ENCODE measurements around the gene GPS2.
"Not testable (repeated sequence)": the region's sequence is repeated elsewhere in the genome, so short reads cannot be mapped to it uniquely, and the experiment has no call there.

GPS2 gene

GRCh38 chr17:7314719-7315569, at the start of gene GPS2:
Gene GPS2, minus strand, starts transcription at chr17:7315360. Its CDS starts 308 bp downstream, at chr17:7315052.
- DNase-seq, result peak; percentile 31 to 41

DNA sequence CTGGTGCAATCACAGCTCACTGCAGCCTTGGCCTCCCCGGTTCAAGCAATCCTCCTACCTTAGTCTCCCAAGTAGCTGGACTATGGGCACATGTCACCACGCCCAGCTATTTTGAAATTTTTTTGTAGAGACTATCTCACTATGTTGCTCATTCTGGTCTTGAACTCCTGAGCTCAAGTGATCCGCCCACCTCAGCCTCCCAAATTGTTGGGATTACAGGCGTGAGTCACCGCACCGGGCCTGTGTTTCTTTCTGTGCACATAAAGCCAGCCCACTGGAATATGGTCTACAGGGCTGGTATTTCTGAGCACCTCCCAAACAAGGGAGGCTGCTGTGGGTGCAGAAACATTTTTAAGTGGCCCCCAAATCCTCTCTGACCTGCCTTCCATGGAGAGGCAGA, 48.2 kb upstream of the GPS2 start:
- no peak for DNase-seq

DNA sequence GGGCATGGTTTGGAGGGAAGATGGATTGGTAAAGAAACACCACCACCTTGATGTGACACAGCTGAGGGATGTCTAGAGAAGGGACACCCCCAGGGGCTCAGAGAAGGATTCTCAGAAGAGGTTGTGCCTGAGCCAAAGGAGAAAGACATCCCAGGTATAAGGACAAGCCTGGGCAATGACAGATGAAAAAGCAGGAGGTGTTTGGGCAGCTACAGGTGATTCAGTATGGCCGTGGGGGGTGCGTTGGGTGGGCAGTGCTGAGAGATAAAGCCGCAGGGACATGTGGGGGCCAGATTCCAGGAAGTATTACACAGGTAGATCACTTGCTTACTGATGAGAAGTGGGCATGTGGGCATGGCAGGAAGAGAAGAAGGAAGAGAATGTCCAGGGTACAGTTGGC, 46.7 kb upstream of the GPS2 start:
- DNase-seq, result no peak

DNA sequence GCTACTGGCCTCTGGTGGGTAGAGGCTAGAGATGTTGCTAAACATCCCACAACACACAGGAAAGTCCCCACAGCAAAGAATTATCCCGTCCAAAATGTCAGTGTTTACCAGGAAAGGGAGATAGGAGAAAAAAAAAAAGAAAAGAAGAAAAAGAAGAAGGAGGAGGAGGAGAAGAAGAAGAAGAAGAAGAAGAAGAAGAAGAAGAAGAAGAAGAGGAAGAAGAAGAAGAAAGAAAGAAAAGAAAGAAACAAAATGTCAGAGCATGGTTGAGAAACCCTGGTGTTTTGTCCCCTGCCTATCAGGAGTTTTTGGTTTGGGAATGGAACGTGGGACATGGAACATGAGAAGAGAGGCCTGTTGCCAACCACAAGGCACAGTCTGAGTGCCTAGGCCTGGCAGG, 42.2 kb upstream of the GPS2 start:
- DNase-seq, result no peak

DNA sequence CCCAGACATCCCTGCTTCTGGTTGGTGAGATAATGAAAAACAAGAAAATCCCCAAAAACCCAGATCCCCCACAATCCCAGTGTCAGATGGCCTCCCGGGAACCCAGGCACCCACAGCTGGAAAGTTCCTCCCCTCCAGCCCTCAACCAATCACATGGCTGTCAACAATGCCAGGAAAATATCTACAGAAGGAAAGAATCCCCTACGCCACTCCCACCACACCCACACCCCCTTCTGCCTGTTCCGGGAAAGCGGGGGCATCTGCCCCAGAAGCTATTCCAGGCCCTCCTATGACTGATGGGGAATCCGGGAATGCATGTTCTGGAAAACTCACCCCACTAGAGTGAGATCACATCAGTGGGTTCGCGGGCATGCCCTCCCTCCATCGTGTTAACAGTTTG, 41.6 kb upstream of the GPS2 start:
- DNase-seq, result no peak

- DNase-seq, result peak; percentile 30 to 32
Measured at GRCh38 chr17:7356072-7356549, 41.0 kb upstream of the GPS2 start.

DNA sequence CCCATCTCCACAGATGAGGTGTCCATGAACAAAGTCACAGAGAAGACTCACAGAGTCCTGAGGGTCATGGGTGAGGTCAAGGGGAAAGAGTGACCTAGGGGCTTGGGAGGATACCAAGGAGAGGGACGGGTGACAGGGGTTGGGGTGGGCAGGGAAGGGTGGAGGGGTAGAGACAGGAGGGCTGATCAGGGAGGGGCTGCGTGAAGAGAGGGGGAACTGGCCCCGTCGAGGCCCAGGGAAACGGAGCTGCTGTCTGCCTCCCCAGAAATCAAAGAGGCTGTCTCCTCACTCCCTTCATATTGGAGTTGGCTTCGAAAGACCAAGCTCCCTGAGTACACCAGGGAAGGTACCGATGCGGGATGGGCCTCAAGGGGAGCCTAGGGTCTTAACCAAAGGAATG, 40.4 kb upstream of the GPS2 start:
- no peak for DNase-seq

DNA sequence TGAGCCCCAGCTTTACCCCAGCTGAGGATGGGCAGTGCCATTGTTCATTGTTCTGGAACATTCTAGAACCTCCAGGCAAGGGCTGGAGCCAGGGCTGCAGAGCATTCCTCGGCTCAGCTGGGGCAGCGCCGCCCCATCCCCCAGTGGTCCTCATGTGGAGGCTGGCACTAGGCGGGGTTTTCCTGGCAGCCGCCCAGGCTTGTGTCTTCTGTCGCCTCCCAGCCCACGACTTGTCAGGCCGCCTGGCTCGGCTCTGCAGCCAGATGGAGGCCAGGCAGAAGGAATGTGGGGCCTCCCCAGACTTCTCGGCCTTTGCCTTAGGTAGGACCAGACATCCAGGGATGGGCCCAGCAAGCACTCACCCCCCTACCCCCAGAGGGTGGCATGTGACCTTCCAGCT, 39.9 kb upstream of the GPS2 start, which contains the start of gene TMEM95:
TMEM95 (plus strand) TSS at position 104 of the 400 bp plus-strand sequence; CDS start at position 153, 49 bp downstream.
- no peak for DNase-seq

DNA sequence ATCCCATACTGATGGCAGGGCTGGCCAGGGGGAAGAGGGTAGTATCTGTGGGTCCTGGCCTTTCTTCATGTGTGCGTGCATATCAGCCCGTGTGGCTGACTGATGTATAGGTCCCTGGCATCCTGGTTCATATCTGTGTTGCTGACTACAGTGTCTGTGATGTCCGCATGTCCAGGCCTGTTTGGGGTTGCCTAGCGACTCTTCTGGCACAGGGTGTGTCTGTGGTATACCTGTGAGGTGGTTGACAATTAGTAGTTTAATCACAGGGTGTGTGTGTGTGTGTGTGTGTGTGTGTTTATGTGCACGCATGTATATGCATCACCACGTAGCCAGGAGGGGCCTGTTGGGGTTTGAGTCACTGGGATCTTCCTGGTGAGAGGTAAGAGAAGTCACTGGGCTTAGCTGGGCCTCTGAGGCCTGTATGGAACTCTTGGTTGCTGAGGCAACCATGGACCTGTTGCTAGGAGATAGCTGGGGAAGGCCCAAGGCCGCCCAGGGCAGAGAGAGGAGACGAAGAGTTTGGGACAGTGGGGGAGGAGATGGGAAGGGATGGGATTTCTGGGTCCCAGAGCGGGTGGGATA, 39.2 kb upstream of the GPS2 start:
- no peak for DNase-seq

- no peak for DNase-seq
Measured at GRCh38 chr17:7352910-7353635, 37.9 kb upstream of the GPS2 start.

DNA sequence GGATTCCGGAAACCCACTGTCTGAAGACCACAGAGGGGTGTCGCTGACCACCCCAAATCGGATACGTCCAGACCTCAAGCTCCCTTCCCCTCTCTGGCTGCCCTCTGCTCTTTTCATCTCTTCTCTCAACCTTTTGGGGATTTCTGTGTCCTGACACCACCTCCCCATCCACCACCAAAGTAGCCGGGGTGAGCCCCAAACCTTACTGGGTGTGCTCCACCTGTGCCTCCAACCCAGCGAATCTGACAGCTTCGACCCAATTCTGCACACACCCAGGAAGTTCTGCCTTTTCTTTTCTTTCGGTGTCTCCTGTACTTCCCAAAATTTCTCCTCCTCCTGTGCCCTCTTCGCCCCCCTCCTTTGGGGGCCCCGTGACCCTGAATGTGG, 37.3 kb upstream of the GPS2 start:
- DNase-seq, result no peak

DNA sequence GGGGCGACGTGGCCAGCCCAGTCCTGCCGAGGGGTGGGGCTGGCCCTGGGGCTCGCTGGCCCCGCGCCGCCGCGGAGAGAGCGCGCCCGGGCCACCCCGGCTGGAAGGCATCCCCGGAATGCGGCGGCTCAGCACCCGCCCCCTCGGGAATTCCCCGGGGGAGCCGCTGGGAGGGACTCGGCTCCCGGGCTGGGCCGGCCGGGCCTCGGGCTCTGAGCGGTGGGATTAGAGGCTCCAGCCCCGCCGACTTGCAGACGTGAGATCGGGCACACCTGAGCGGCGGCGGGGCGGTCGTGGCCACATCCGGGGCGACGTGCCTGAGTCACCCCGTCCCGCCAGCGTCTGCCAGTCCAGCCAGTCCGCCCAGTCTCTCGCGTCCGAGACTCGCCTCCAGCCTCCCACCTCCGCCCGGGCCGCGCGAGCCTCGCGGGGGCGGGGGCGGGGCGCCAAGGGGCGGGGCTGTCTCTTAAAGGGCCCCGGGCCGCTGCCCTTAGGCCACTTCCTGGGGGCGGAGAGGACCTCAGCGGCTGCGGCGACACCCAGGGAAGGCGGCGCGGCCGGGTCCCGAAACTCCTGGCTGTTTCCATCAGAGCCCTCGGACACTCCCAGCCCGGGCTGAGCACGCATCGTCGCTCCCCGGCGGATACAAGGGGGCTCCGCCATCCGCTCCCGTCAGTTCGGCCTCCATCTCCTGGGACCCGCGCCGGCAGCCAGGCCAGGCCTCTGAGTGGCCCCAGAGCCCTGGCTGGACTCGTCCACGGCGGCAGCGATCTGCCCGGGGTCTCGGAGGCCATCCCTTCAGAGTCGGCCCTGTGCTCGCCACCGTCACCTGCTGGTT, 36.7 kb upstream of the GPS2 start, which contains the start of gene KCTD11:
KCTD11 (plus strand) TSS at position 498 of the 838 bp plus-strand sequence.
- no peak for DNase-seq

DNA sequence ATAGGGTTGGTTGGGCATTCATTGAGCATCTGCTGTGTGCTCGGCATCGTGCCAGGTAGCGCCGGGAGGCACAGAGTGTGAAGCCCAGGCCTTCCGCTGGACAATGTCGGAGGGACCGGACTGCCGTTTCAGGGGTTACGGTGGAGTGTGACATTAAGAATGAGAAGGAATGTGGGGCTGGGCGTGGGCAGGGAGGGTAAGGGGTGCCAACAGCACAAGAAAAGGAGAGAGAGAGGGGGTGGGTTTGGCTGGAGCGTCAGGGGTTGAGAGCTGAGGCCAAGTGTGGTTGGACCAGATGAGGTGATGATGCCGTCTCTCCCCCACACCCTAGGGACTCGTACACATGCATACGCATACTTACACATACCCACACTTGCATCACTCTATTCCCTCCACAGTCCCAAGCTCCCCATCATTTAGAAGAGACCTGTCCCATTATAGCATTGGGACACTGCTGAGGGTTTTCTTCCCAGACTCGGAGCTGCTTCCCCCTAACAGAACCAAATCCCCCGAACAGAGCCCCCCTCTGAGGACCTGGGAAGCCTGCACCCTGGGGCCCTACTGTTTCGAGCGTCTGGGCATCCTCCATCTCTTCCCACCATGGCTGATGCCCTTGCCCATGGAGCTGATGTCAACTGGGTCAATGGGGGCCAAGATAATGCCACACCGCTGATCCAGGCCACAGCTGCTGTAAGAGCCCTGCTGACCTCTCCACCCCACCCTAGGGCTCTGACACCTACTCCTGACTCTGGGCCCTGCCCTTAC, 33.5 kb upstream of the GPS2 start:
- no peak for DNase-seq

DNA sequence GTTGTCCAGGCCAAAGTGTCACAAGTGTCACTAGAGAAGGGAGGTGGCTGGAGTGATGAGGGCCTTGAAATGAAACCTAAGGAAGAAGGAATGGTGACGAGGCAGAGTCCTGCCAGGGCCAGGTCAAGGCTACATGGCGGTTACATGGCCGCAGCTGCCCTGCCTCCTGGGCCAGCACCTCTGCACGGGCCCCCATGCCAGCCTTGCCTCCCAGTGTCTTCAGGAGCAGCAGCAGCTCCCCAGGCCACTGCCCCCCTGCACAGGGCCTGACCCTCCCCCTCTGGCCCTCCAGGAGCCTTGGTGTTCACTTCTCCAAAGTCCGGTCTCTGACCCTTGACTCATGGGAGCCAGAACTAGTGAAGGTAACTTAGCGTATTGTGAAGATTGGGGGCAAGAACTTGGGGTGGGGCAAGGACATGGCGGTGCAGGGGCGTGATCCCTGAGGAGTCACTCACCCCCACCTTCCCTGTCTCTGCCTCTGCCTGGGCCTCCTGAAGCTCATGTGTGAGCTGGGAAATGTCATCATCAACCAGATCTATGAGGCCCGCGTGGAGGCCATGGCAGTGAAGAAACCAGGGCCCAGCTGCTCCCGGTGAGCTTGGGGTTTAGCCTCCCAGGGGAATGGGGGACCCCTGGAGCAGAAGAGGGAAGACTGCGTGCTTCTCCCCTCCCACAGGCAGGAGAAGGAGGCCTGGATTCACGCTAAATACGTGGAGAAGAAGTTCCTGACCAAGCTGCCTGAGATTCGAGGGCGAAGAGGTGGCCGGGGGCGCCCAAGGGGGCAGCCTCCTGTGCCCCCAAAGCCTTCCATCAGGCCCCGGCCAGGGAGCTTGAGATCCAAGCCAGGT, 32.7 kb upstream of the GPS2 start:
- DNase-seq, result no peak

- no peak for DNase-seq
Measured at GRCh38 chr17:7346761-7347614, 31.8 kb upstream of the GPS2 start.

- DNase-seq, result no peak
Measured at GRCh38 chr17:7343250-7343649, 28.1 kb upstream of the GPS2 start.

GRCh38 chr17:7341842-7342241, 26.7 kb upstream of the GPS2 start:
- no peak for DNase-seq

DNA sequence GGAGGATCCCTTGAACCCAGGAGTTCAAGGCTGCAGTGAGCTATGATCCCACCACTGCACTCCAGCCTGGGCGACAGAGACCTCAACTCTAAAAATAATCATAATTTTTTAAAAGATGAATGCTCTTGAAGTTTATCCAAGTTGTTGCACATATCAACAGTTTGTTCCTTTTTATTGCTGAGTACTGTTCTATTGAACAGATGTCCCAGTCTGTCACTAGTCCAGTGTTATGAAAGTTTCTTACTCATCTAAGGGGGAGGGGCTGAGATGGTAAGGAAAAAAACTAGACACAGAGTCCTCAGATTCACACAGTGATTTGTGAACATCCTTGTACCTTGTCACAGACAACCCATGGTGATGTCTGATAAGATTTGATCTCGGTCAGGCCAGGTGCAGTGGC, 25.0 kb upstream of the GPS2 start:
- peak in 1 of 2 experiments; percentile 4 for DNase-seq

DNA sequence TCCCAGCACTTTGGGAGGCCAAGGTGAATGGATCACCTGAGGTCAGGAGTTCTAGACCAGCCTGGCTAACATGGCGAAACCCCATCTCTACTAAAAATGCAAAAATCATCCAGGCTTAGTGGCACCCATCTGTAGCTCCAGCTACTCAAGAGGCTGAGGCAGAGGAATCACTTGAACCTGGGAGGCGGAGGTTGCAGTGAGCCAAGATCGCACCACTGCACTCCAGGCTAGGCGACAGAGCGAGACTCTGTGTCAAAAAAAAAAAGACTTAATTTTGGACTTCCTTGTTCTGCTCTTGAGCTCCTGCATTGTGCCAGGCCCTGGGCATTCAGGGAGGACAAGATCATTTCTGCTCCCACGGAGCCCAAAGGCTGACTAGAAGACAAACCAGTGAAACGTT, 22.4 kb upstream of the GPS2 start:
- not testable (repeated sequence) for DNase-seq

Data from AML-193 (cell line).